HG03066 (cell line): ENCODE measurements around the gene IGLL1.

ENCODE experiments used
- ATAC-seq: cut with Tn5 transposase; IDR thresholded peaks from one replicate; pipeline ENCODE4 v1.9.1; 2021; ENCODE audit warnings: low read depth; ENCODE audit not compliant: unreplicated experiment

The IGLL1 gene

GRCh38 chr22:23531283-23531956 lies 48.7 kb downstream of the IGLL1 start:
- ATAC-seq, result no peak

- no peak for ATAC-seq
These were observed 49.3 kb downstream of the IGLL1 start for GRCh38 chr22:23530766-23531282.

GRCh38 chr22:23530106-23530505 lies 50.0 kb downstream of the IGLL1 start:
- ATAC-seq, result no peak

- no peak for ATAC-seq
These were observed 50.7 kb downstream of the IGLL1 start for GRCh38 chr22:23529166-23530103.

- ATAC-seq, result no peak
These were observed 51.9 kb downstream of the IGLL1 start for GRCh38 chr22:23527971-23528740.

- no peak for ATAC-seq
These were observed 53.3 kb downstream of the IGLL1 start for GRCh38 chr22:23526596-23527316.

GRCh38 chr22:23525510-23525909 lies 54.6 kb downstream of the IGLL1 start:
- ATAC-seq, result no peak

- no peak for ATAC-seq
These were observed 55.9 kb downstream of the IGLL1 start for GRCh38 chr22:23524226-23524625.

- no peak for ATAC-seq
These were observed 56.4 kb downstream of the IGLL1 start for GRCh38 chr22:23523713-23524112.
